ENCODE data around the gene WDR76.

Gene WDR76

GRCh38 chr15:43792761-43793476 is 33.9 kb upstream of the WDR76 start:
- no peaks in the 10 kb centered on the region for H3K27me3 ChIP-seq (replicated peaks)
- H3K4me3 ChIP-seq (ENCODE audit: low read depth, low read length) = peak overlapping the region; percentile 100
- H3K27ac ChIP-seq = peak overlapping the region; percentile 92
- TF ChIP-seq, protein P1, sequence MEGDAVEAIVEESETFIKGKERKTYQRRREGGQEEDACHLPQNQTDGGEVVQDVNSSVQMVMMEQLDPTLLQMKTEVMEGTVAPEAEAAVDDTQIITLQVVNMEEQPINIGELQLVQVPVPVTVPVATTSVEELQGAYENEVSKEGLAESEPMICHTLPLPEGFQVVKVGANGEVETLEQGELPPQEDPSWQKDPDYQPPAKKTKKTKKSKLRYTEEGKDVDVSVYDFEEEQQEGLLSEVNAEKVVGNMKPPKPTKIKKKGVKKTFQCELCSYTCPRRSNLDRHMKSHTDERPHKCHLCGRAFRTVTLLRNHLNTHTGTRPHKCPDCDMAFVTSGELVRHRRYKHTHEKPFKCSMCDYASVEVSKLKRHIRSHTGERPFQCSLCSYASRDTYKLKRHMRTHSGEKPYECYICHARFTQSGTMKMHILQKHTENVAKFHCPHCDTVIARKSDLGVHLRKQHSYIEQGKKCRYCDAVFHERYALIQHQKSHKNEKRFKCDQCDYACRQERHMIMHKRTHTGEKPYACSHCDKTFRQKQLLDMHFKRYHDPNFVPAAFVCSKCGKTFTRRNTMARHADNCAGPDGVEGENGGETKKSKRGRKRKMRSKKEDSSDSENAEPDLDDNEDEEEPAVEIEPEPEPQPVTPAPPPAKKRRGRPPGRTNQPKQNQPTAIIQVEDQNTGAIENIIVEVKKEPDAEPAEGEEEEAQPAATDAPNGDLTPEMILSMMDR (IDR thresholded peaks at IDR 0.05; ENCODE audit: low read depth, low read length, missing control alignments) = no peak
- DNase-seq = no peak
- H3K36me3 ChIP-seq (replicated peaks) = peaks cover 37% of the 10 kb centered on the region
- in situ Hi-C loops (cut with HindIII; ENCODE audit: low pct_ligation_motif_present, low sequenced_read_pairs) = no loop called here

- in situ Hi-C loops (cut with HindIII; ENCODE audit: low pct_ligation_motif_present, low sequenced_read_pairs) = no loop called here
- peaks cover 43% of the 10 kb centered on the region for H3K36me3 ChIP-seq (replicated peaks)
- TF ChIP-seq, protein P1 (IDR thresholded peaks at IDR 0.05; ENCODE audit: low read depth, low read length, missing control alignments) = no peak
- H3K27ac ChIP-seq = no peak overlapping the region
- H3K27me3 ChIP-seq (replicated peaks) = no peaks in the 10 kb centered on the region
- no peak for DNase-seq
- peak overlapping the region; percentile 100 for H3K4me3 ChIP-seq (ENCODE audit: low read depth, low read length)
These were observed 33.2 kb upstream of the WDR76 start for GRCh38 chr15:43793647-43794046.

DNA sequence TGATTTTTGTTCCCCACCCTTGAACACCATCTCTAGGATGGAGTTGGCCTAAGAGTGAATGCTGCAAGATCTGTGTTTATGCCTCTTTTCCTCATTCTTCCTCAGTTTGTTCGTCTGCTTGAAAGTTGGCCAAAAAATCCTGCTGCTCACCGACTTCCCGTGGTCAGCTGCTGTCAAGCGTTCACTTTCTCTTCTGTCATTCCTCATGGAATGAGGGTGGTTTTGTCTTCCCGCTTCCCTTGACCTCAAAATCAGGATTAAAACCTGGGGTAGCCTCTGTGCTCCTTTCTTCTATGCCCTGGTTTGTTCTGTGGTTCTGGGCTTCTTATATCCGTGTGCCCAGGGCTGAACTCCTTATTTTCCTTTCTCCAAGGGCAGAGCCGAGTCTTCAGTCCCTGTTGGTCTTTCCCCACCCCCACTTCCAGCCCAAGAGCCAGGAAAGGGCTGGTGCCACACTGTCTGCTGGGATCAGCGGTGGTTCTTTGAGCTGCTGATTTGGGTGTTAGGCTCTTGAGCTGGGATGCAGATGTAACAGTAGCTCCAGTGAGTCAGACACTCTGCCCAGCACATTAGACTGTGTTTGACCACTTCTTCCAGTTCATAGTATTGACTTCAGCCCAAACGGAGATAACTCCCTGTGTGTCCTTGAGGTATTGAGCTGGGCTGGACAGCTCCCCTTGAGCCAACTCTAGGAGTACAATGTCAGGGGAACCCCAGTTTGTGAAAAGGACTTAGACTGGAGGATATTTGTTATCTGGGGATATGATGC is 32.3 kb upstream of the WDR76 start:
- DNase-seq = peak; percentile 45
- in situ Hi-C loops (cut with HindIII; ENCODE audit: low pct_ligation_motif_present, low sequenced_read_pairs) = no loop called here
- peak overlapping the region; percentile 100 for H3K4me3 ChIP-seq (ENCODE audit: low read depth, low read length)

GRCh38 chr15:43795197-43795596 is 31.6 kb upstream of the WDR76 start:
- in situ Hi-C loops (cut with HindIII; ENCODE audit: low pct_ligation_motif_present, low sequenced_read_pairs) = no loop called here
- Histone ChIP-seq H3K27ac (no peak overlapping the region), H3K27me3 (replicated peaks) (no peaks in the 10 kb centered on the region), H3K36me3 (replicated peaks) (peaks cover 59% of the 10 kb centered on the region), H3K4me3 (ENCODE audit: low read depth, low read length) (no peak overlapping the region)
- TF ChIP-seq, protein P1 (IDR thresholded peaks at IDR 0.05; ENCODE audit: low read depth, low read length, missing control alignments) = no peak
- no peak for DNase-seq

More for the DNA sequence above, 32.3 kb upstream of the WDR76 start:
- no peaks in the 10 kb centered on the region for H3K27me3 ChIP-seq (replicated peaks)
- peaks cover 51% of the 10 kb centered on the region for H3K36me3 ChIP-seq (replicated peaks)
- H3K27ac ChIP-seq = no peak overlapping the region
- TF ChIP-seq, protein P1 (IDR thresholded peaks at IDR 0.05; ENCODE audit: low read depth, low read length, missing control alignments) = no peak

DNA sequence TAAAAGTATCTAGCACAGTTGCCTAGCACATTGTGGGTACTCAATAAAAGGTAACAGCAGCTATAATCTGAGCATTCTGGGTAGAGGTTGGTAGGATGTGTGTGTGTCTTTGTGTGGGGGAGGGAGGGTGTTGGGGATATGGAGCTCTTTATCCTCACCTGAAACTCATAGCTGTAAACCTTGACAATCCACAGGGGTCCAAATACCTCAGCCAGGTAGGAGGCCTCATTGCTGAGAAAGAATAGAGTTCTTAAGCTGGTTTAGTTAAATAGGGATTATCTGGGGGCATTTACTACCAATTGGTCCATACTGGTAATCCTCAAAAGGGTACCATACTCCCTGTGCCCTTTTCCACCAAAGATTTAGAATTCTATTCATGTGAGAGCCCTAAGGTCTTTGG is 30.8 kb upstream of the WDR76 start:
- Histone ChIP-seq H3K27ac (no peak overlapping the region), H3K27me3 (replicated peaks) (no peaks in the 10 kb centered on the region), H3K36me3 (replicated peaks) (peaks cover 59% of the 10 kb centered on the region), H3K4me3 (ENCODE audit: low read depth, low read length) (no peak overlapping the region)
- TF ChIP-seq, protein P1 (IDR thresholded peaks at IDR 0.05; ENCODE audit: low read depth, low read length, missing control alignments) = no peak
- no peak for DNase-seq
- in situ Hi-C loops (cut with HindIII; ENCODE audit: low pct_ligation_motif_present, low sequenced_read_pairs) = no loop called here
